HepG2 (cell line): ENCODE measurements around the gene TFEB. TPM values are rescaled to one million over a fixed set of nuclear protein-coding genes. Genes with fewer than 3 reads are reported as not detected.

Source experiments
- ATAD3A ChIP-seq: sonication (generic); formaldehyde crosslinking; IDR thresholded peaks from 2 replicates; pipeline ENCODE4 v1.4.0; 2020; ENCODE audit warnings: missing genetic modification reagents
- BCL6 ChIP-seq: IDR thresholded peaks from 2 replicates; pipeline ENCODE4 v1.6.1; 2016; ENCODE audit warnings: missing genetic modification reagents, missing compliant biosample characterization
- CCDC6 ChIP-seq: sonication (generic); formaldehyde crosslinking; IDR thresholded peaks from 2 replicates; pipeline ENCODE4 v1.8.1; 2022; ENCODE audit warnings: mild to moderate bottlenecking, missing genetic modification reagents, moderate library complexity
- FOXP1 ChIP-seq, 2 experiments: fragments of 450-650 bp in 1 of 2; IDR thresholded peaks; 2 replicates each; pipeline ENCODE4 v1.6.1; 2017 to 2018; ENCODE audit warnings: antibody characterized with exemption in 1 of 2
- GRHL1 ChIP-seq: sonication (generic); formaldehyde crosslinking; conservative IDR thresholded peaks from 2 replicates; pipeline ENCODE4 v1.8.0; 2022; ENCODE audit warnings: missing genetic modification reagents
- HOXA3 ChIP-seq: sonication (generic); formaldehyde crosslinking; IDR thresholded peaks from 2 replicates; pipeline ENCODE4 v1.5.0; 2020; ENCODE audit warnings: missing genetic modification reagents
- HOXA9 ChIP-seq: sonication (generic); formaldehyde crosslinking; IDR thresholded peaks from 2 replicates; pipeline ENCODE4 v1.8.1; 2022; ENCODE audit warnings: missing genetic modification reagents, mild to moderate bottlenecking, moderate library complexity, borderline replicate concordance
- IRX3 ChIP-seq: sonication (generic); formaldehyde crosslinking; IDR thresholded peaks from 2 replicates; pipeline ENCODE4 v1.8.1; 2023; ENCODE audit warnings: mild to moderate bottlenecking, low read depth, missing genetic modification reagents, borderline replicate concordance
- MYNN ChIP-seq: sonication (generic); formaldehyde crosslinking; IDR thresholded peaks from 2 replicates; pipeline ENCODE4 v1.4.0; 2020; ENCODE audit warnings: mild to moderate bottlenecking, low read depth, missing genetic modification reagents
- NAIF1 ChIP-seq: sonication (generic); formaldehyde crosslinking; IDR thresholded peaks from 2 replicates; pipeline ENCODE4 v1.5.0; 2020; ENCODE audit warnings: mild to moderate bottlenecking, missing genetic modification reagents, borderline replicate concordance
- NBN ChIP-seq: fragments of 450-650 bp; conservative IDR thresholded peaks from 2 replicates; pipeline ENCODE4 v1.6.1; 2017
- SALL2 ChIP-seq: sonication (generic); formaldehyde crosslinking; IDR thresholded peaks from 2 replicates; pipeline ENCODE4 v1.8.1; 2023; ENCODE audit warnings: mild to moderate bottlenecking, missing genetic modification reagents, inconsistent platforms
- SIX1 ChIP-seq: sonication (generic); formaldehyde crosslinking; IDR thresholded peaks from 2 replicates; pipeline ENCODE4 v1.4.0; 2020; ENCODE audit warnings: missing genetic modification reagents, borderline replicate concordance
- SIX4 ChIP-seq: sonication (generic); formaldehyde crosslinking; IDR thresholded peaks from 2 replicates; pipeline ENCODE4 v1.4.0; 2020; ENCODE audit warnings: missing genetic modification reagents
- TBX3 ChIP-seq: fragments of 450-650 bp; IDR thresholded peaks from 2 replicates; pipeline ENCODE4 v1.6.1; 2017; ENCODE audit warnings: antibody characterized with exemption, mild to moderate bottlenecking, inconsistent platforms, borderline replicate concordance
- TRAFD1 ChIP-seq: sonication (generic); formaldehyde crosslinking; IDR thresholded peaks from 2 replicates; pipeline ENCODE4 v1.5.1; 2020; ENCODE audit warnings: missing genetic modification reagents, mild to moderate bottlenecking, borderline replicate concordance
- ZEB1 ChIP-seq: IDR thresholded peaks from 2 replicates; pipeline ENCODE4 v1.6.1; 2012; ENCODE audit warnings: mild to moderate bottlenecking, low read depth, inconsistent platforms; ENCODE audit not compliant: insufficient replicate concordance
- ZFP62 ChIP-seq: sonication (generic); formaldehyde crosslinking; IDR thresholded peaks from 2 replicates; pipeline ENCODE4 v1.4.0; 2020; ENCODE audit warnings: missing genetic modification reagents
- ZMAT3 ChIP-seq: sonication (generic); formaldehyde crosslinking; conservative IDR thresholded peaks from 2 replicates; pipeline ENCODE4 v1.7.0; 2021; ENCODE audit warnings: missing genetic modification reagents
- ZNF18 ChIP-seq: sonication (generic); formaldehyde crosslinking; IDR thresholded peaks from 2 replicates; pipeline ENCODE4 v1.8.0; 2022; ENCODE audit warnings: mild to moderate bottlenecking, missing genetic modification reagents; ENCODE audit not compliant: insufficient replicate concordance
- ZNF251 ChIP-seq: sonication (generic); formaldehyde crosslinking; IDR thresholded peaks from 2 replicates; pipeline ENCODE4 v1.9.0; 2021; ENCODE audit warnings: mild to moderate bottlenecking, missing genetic modification reagents
- ZNF513 ChIP-seq: sonication (generic); formaldehyde crosslinking; conservative IDR thresholded peaks from 2 replicates; pipeline ENCODE4 v1.5.0; 2020; ENCODE audit warnings: missing genetic modification reagents
- ZNF572 ChIP-seq: sonication (generic); formaldehyde crosslinking; IDR thresholded peaks from 2 replicates; pipeline ENCODE4 v1.5.1; 2020; ENCODE audit warnings: mild to moderate bottlenecking, missing genetic modification reagents
- polyA plus RNA-seq, 8 experiments: library from polyadenylated mRNA; depleted of rRNA in 3 of 8; stranded (reverse) in 7 of 8; unstranded in 1 of 8; fragments of >200 nt; fragmentation: Illumina TruSeq in 4 of 8; extraction: Trizol in 4 of 8; gene quantifications; 2 replicates each; pipeline versions ENCODE4 v1.2.1 to v1.2.3, GENCODE V29; 2011 to 2016; ENCODE audit warnings: low read depth in 4 of 8, missing spikeins in 1 of 8, mixed read lengths in 1 of 8; ENCODE audit not compliant: insufficient read depth in 1 of 8
- total RNA-seq, 5 experiments: library from RNA; depleted of rRNA; stranded (reverse); fragments of >200 nt; fragmentation: Illumina TruSeq; extraction: Trizol; gene quantifications; 2 replicates each; pipeline ENCODE4 v1.2.3, GENCODE V29; 2016; ENCODE audit warnings: low read depth in 1 of 5

TFEB gene
- total and polyA plus RNA-seq, 2 of the 13 experiments (the other 11 are each of a cell fraction or from before 2014, with no cell fraction given), result 13.3 to 18.7 TPM

GRCh38 chr6:41733707-41734665 is 1.4 kb downstream of the TFEB start (continued):
- TF ChIP-seq NBN, result no peak
- TF ChIP-seq GRHL1 (CRISPR knock-in tag), result no peak
- no peak for TF ChIP-seq SIX1 (CRISPR knock-in tag)
- no peak for TF ChIP-seq ZNF572
- TF ChIP-seq CCDC6, result peak; percentile 19; the same call in 1 of the 2 replicates
- TF ChIP-seq HOXA9 (CRISPR knock-in tag), result peak; percentile 75; the same call in 1 of the 2 replicates
- no peak; the same call in 1 of the 2 replicates for TF ChIP-seq BCL6 (CRISPR knock-in tag)
- TF ChIP-seq SALL2, result no peak; the same call in 1 of the 2 replicates
- no peak for TF ChIP-seq SIX4 (CRISPR knock-in tag)
- TF ChIP-seq MYNN (CRISPR knock-in tag), result no peak
- peak; percentile 54; the same call in 1 of the 2 replicates for TF ChIP-seq TBX3
- no peak for TF ChIP-seq ATAD3A (CRISPR knock-in tag)
- no peak for TF ChIP-seq NAIF1 (CRISPR knock-in tag)
- peak; percentile 58 for TF ChIP-seq ZEB1
- no peak for TF ChIP-seq ZNF513 (CRISPR knock-in tag)
- TF ChIP-seq ZNF251 (CRISPR knock-in tag), result no peak
- no peak for TF ChIP-seq ZFP62 (CRISPR knock-in tag)
- no peak for TF ChIP-seq IRX3 (CRISPR knock-in tag)
- no peak for TF ChIP-seq TRAFD1
- no peak for TF ChIP-seq FOXP1 (IDR thresholded peaks at IDR 0.05)
- TF ChIP-seq FOXP1 (CRISPR knock-in tag; IDR thresholded peaks at IDR 0.05), result no peak
- TF ChIP-seq HOXA3 (CRISPR knock-in tag), result peak; percentile 11; the same call in 1 of the 2 replicates
- TF ChIP-seq ZMAT3 (CRISPR knock-in tag), result no peak
- TF ChIP-seq ZNF18 (CRISPR knock-in tag), result no peak
